OCI-LY3 (cell line): ENCODE results near the gene RNF220.

Source experiments
- H2AFZ ChIP-seq: fragments of 200-600, 300-600 bp; shearing (Covaris generic); 2 replicates; pipeline ENCODE4 v1.6.0; 2014; ENCODE audit warnings: antibody characterized with exemption, low read depth, low read length
- H3K27ac ChIP-seq: fragments of 200-600, 300-600 bp; sonication (generic); 2 replicates; pipeline ENCODE4 v1.5.1; 2014; ENCODE audit warnings: mild to moderate bottlenecking, low read length, moderate library complexity, mixed read lengths
- H3K27me3 ChIP-seq: fragments of 200-600, 300-600 bp; sonication (generic); 2 replicates; pipeline ENCODE4 v1.6.1; 2014; ENCODE audit warnings: low read depth, low read length, mixed read lengths
- H3K36me3 ChIP-seq: fragments of 200-600, 300-600 bp; sonication (generic); replicated peaks from 2 replicates; pipeline ENCODE3; 2014; ENCODE audit warnings: low read depth, low read length, mixed read lengths
- H3K4me1 ChIP-seq: fragments of 300-600, 200-600 bp; sonication (generic); 2 replicates; pipeline ENCODE4 v1.6.1; 2014; ENCODE audit warnings: low read length, mixed read lengths
- H3K4me2 ChIP-seq: fragments of 200-600, 300-600 bp; sonication (generic); 2 replicates; pipeline ENCODE4 v1.6.1; 2014; ENCODE audit warnings: low read length, mixed read lengths
- H3K4me3 ChIP-seq: fragments of 300-600, 200-600 bp; sonication (generic); 2 replicates; pipeline ENCODE4 v1.5.1; 2014; ENCODE audit warnings: antibody characterized with exemption, mild to moderate bottlenecking, low read length, moderate library complexity
- H3K79me2 ChIP-seq: fragments of 300-600, 200-600 bp; shearing (Covaris generic); 2 replicates; pipeline ENCODE4 v1.6.1; 2014; ENCODE audit warnings: mild to moderate bottlenecking, low read length, mixed read lengths
- H3K9ac ChIP-seq: fragments of 300-600, 200-600 bp; shearing (Covaris generic); 2 replicates; pipeline ENCODE4 v1.6.0; 2014; ENCODE audit warnings: mild to moderate bottlenecking, low read length, moderate library complexity
- H3K9me3 ChIP-seq: fragments of 200-600, 300-600 bp; shearing (Covaris generic); 2 replicates; pipeline ENCODE4 v1.6.1; 2014; ENCODE audit warnings: low read length, mixed read lengths; ENCODE audit not compliant: insufficient read depth
- H4K20me1 ChIP-seq: fragments of 200-600, 300-600 bp; sonication (generic); 2 replicates; pipeline ENCODE4 v1.6.1; 2016; ENCODE audit warnings: low read length, mixed read lengths; ENCODE audit not compliant: insufficient read depth
- CTCF ChIP-seq: fragments of 200-600, 300-600 bp; sonication (generic); IDR thresholded peaks from 2 replicates; pipeline ENCODE4 v1.5.1; 2014; ENCODE audit warnings: antibody characterized with exemption, low read length, low read depth
- EZH2phosphoT487 ChIP-seq: fragments of 200-600 bp; shearing (Covaris generic); IDR thresholded peaks from 2 replicates; pipeline ENCODE4 v1.6.1; 2018; ENCODE audit warnings: antibody characterized with exemption, mixed run types, low read depth

RNF220 gene

GRCh38 chr1:44405031-44405797, at the start of gene RNF220:
Gene RNF220 (plus strand): TSS chr1:44405255.
- peaks cover 8% of the 10 kb centered on the region for H3K4me1 ChIP-seq
- no peaks in the 10 kb centered on the region for H3K79me2 ChIP-seq
- H3K4me3 ChIP-seq = peak within 1 kb of the TSS; percentile 94
- H3K36me3 ChIP-seq = no peaks in the 10 kb centered on the region
- H3K4me2 ChIP-seq = peak within 1 kb of the TSS; percentile 92
- TF ChIP-seq CTCF (peak; percentile 16; the same call in 1 of the 2 replicates), EZH2phosphoT487 (no peak)
- H4K20me1 ChIP-seq = no peaks in the 10 kb centered on the region
- peak within 1 kb of the TSS; percentile 34; the same call in 1 of the 2 replicates for H3K27ac ChIP-seq
- no peaks in the 10 kb centered on the region for H3K9me3 ChIP-seq
- peak within 1 kb of the TSS; percentile 76; the same call in 1 of the 2 replicates for H2AFZ ChIP-seq
- peak within 1 kb of the TSS; percentile 71 for H3K9ac ChIP-seq
- peaks cover 15% of the 10 kb centered on the region for H3K27me3 ChIP-seq

DNA sequence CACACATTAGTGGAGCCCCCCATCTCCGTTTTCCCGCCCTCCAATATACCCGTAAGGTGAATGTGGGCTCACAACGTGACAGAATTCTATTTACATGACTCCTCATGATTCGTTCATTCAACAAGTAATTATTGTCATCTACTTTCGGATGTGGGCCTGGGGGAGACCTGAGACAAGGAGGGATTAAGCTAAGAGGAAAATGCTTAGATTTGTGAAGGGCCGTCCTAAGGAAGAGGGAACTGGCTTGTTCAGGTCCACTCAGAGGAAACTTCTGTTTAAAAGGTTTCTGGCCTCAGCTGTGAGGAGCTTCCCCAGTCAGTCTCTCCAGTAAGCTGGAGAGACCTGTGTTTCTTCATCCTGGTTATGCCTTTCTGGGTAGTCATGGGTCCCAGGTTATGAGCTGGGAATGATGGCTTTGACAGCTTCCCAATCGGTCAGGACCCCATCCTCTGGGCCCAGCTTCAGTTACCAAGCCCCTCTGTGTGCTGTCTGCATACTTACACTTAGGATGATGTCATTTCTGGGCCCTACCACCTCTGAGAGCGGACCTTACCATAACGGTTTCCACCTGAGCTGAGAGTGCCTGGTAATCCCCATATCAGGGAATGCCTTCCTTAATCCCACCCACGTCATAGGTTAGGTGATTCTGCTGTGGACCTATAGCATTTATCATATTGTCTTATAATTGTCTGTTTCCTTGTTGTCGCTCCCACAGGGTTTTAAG, 49.3 kb upstream of the RNF220 start:
- H3K27me3 ChIP-seq = no peaks in the 10 kb centered on the region
- H3K4me1 ChIP-seq = peaks cover 16% of the 10 kb centered on the region
- H3K79me2 ChIP-seq = peaks cover 28% of the 10 kb centered on the region
- H3K4me2 ChIP-seq = peak overlapping the region; percentile 88
- peak overlapping the region; percentile 71 for H3K9ac ChIP-seq
- no peak overlapping the region for H3K27ac ChIP-seq
- peak overlapping the region; percentile 95 for H2AFZ ChIP-seq
- H4K20me1 ChIP-seq = no peaks in the 10 kb centered on the region
- H3K9me3 ChIP-seq = no peaks in the 10 kb centered on the region
- no peaks in the 10 kb centered on the region for H3K36me3 ChIP-seq
- peak overlapping the region; percentile 99 for H3K4me3 ChIP-seq
- no peak for TF ChIP-seq EZH2phosphoT487
- no peak for TF ChIP-seq CTCF

DNA sequence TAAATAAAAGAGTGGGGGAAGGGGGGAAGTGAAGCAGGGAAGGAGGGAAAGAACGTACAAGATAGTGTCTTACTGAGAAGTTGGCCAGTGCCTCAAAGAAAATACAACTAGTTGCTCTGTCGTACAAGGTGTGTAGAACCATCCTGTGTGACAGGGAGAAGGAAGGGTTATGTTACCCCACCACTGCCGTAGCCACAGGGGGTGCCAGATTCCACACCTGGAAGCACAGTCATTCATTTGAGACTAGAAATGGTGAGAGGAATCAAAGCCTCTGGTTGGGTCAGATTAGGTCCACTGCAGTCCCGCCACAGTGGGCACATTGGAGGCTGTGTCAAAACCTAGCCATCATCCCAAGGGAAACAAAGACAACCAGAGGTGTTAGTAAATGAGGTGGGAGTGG, 47.3 kb upstream of the RNF220 start:
- Histone ChIP-seq H3K9ac (no peak overlapping the region), H3K4me3 (no peak overlapping the region), H3K4me1 (peaks cover 16% of the 10 kb centered on the region), H3K4me2 (no peak overlapping the region), H3K27me3 (no peaks in the 10 kb centered on the region), H3K27ac (no peak overlapping the region), H4K20me1 (no peaks in the 10 kb centered on the region), H3K36me3 (no peaks in the 10 kb centered on the region), H3K9me3 (no peaks in the 10 kb centered on the region), H2AFZ (no peak overlapping the region), H3K79me2 (peaks cover 23% of the 10 kb centered on the region)
- no peak for TF ChIP-seq EZH2phosphoT487
- TF ChIP-seq CTCF = no peak

- H3K4me3 ChIP-seq = no peak overlapping the region
- H3K9me3 ChIP-seq = no peaks in the 10 kb centered on the region
- no peaks in the 10 kb centered on the region for H3K27me3 ChIP-seq
- H3K4me2 ChIP-seq = no peak overlapping the region
- TF ChIP-seq EZH2phosphoT487 (no peak), CTCF (no peak)
- H4K20me1 ChIP-seq = no peaks in the 10 kb centered on the region
- H3K36me3 ChIP-seq = no peaks in the 10 kb centered on the region
- no peak overlapping the region for H2AFZ ChIP-seq
- H3K27ac ChIP-seq = no peak overlapping the region
- peaks cover 7% of the 10 kb centered on the region for H3K4me1 ChIP-seq
- peaks cover 6% of the 10 kb centered on the region for H3K79me2 ChIP-seq
- no peak overlapping the region for H3K9ac ChIP-seq
Measured at GRCh38 chr1:44359234-44359935, 45.7 kb upstream of the RNF220 start.
